Sigmoid colon (tissue), 7 donors: ENCODE results near the gene CNGA2. TPM values are rescaled to one million over a fixed set of nuclear protein-coding genes. Genes with fewer than 3 reads are reported as not detected.

Experiments used
- DNase-seq: peaks from one replicate; pipeline ENCODE4 v3.0.0-alpha.2; 2019
- H3K27ac ChIP-seq, 4 donors: fragments of 200-600 bp; sonication (generic); one replicate each; pipeline ENCODE4 v1.5.1; 2016 to 2019; ENCODE audit warnings: mild to moderate bottlenecking in 1 of 4
- H3K27me3 ChIP-seq, 3 donors: fragments of 200-600 bp; sonication (generic); one replicate each; pipeline ENCODE4 v1.5.1; 2019; ENCODE audit warnings: mild to moderate bottlenecking in 1 of 3
- H3K36me3 ChIP-seq, 4 donors: fragments of 200-600 bp; sonication (generic); one replicate each; pipeline ENCODE4 v1.5.1; 2016 to 2019
- H3K4me1 ChIP-seq, 4 donors: fragments of 200-600 bp; sonication (generic); one replicate each; pipeline ENCODE4 v1.5.1; 2017 to 2019
- H3K4me3 ChIP-seq, 4 donors: fragments of 200-600 bp; sonication (generic); one replicate each; pipeline ENCODE4 v1.5.1; 2017 to 2019; ENCODE audit warnings: mild to moderate bottlenecking in 2 of 4, moderate library complexity in 1 of 4
- H3K9me3 ChIP-seq, 4 donors: fragments of 200-600 bp in 3 of 4; sonication (generic) in 3 of 4; one replicate each; pipeline versions ENCODE4 v1.5.1 to v1.6.1; 2013 to 2019
- CTCF ChIP-seq, 4 experiments: fragments of 450-650 bp in 3 of 4; fragments of 200-600 bp in 1 of 4; IDR thresholded peaks; one replicate each; pipeline ENCODE4 v1.5.1; 2016 to 2019; ENCODE audit warnings: antibody characterized with exemption in 4 of 4, mild to moderate bottlenecking in 3 of 4, moderate library complexity in 2 of 4
- EP300 ChIP-seq, 4 donors: sonication (generic); formaldehyde crosslinking; IDR thresholded peaks; one replicate each; pipeline ENCODE4 v1.6.1; 2017; ENCODE audit warnings: antibody characterized with exemption in 4 of 4
- POLR2A ChIP-seq, 2 donors: fragments of 450-650 bp; IDR thresholded peaks; one replicate each; pipeline ENCODE4 v1.6.1; 2016; ENCODE audit warnings: antibody characterized with exemption in 2 of 2, mild to moderate bottlenecking in 2 of 2, moderate library complexity in 2 of 2
- POLR2AphosphoS5 ChIP-seq, 4 donors: sonication (generic); formaldehyde crosslinking; IDR thresholded peaks; one replicate each; pipeline ENCODE4 v1.6.1; 2017; ENCODE audit warnings: antibody characterized with exemption in 4 of 4
- WGBS, 2 donors: extraction: QIAGEN DNeasy Blood & Tissue Kit; methylation state at CpG; one replicate each; pipeline ENCODE4 v1.1.7; 2013; 5-methylcytosine and 5-hydroxymethylcytosine counted together
- intact Hi-C: fragments of 100-400 bp; cut with DNase I; formaldehyde crosslinking; loops from one replicate; pipeline ENCODE4 v1.15.1; 2023
- polyA plus RNA-seq, 3 donors: library from polyadenylated mRNA; stranded (reverse); fragments of 200-250 nt; gene quantifications; one replicate each; pipeline ENCODE4 v1.2.3, GENCODE V29; 2013
- total RNA-seq, 4 donors: library from RNA; depleted of rRNA; stranded (reverse); fragments of >200 nt; gene quantifications; one replicate each; pipeline ENCODE4 v1.1.0, GENCODE V29; 2016
- donor health status: healthy with polysubstance abuse.
- donor health status: Bipolar disorder and iron deficiency.
- donor health status: healthy.

The CNGA2 gene
- total and polyA plus RNA-seq, 7 donors, result under 0.01 TPM; not detected in 6

GRCh38 chrX:151753313-151754046 lies 18.9 kb downstream of the CNGA2 start:
- TF ChIP-seq EP300 (IDR thresholded peaks at IDR 0.05), result no peak
- TF ChIP-seq POLR2A (IDR thresholded peaks at IDR 0.05), result no peak
- TF ChIP-seq POLR2AphosphoS5 (IDR thresholded peaks at IDR 0.05), result no peak
- peak; percentile 14 to 67 (median 54) for TF ChIP-seq CTCF (IDR thresholded peaks at IDR 0.05)
- H3K27ac ChIP-seq, result no peak overlapping the region
- peaks cover 0 to 3% (median 0%) of the 10 kb centered on the region in 3 donors for H3K27me3 ChIP-seq
- 11 to 17% methylated on average over 22 of the region's 22 CpGs for WGBS, 2 donors
- peak; percentile 70 for DNase-seq
- H3K4me1 ChIP-seq, result no peaks in the 10 kb centered on the region
- intact Hi-C loops, result no loop called here
- no peaks in the 10 kb centered on the region for H3K36me3 ChIP-seq
- no peaks in the 10 kb centered on the region for H3K9me3 ChIP-seq
- H3K4me3 ChIP-seq, result no peak overlapping the region

GRCh38 chrX:151754047-151754429 lies 19.5 kb downstream of the CNGA2 start:
- no peak overlapping the region for H3K27ac ChIP-seq
- H3K36me3 ChIP-seq, result no peaks in the 10 kb centered on the region
- intact Hi-C loops, result no loop called here
- WGBS, 2 donors, result 68 to 72% methylated on average over 6 of the region's 6 CpGs
- H3K4me1 ChIP-seq, result no peaks in the 10 kb centered on the region
- DNase-seq, result no peak
- no peak overlapping the region for H3K4me3 ChIP-seq
- TF ChIP-seq CTCF (IDR thresholded peaks at IDR 0.05) (no peak), EP300 (IDR thresholded peaks at IDR 0.05) (no peak), POLR2A (IDR thresholded peaks at IDR 0.05) (no peak), POLR2AphosphoS5 (IDR thresholded peaks at IDR 0.05) (no peak)
- H3K9me3 ChIP-seq, result no peaks in the 10 kb centered on the region
- peaks cover 0 to 3% (median 0%) of the 10 kb centered on the region in 3 donors for H3K27me3 ChIP-seq

GRCh38 chrX:151754641-151755215 lies 20.2 kb downstream of the CNGA2 start:
- Histone ChIP-seq H3K27me3 (no peaks in the 10 kb centered on the region), H3K36me3 (no peaks in the 10 kb centered on the region), H3K9me3 (no peaks in the 10 kb centered on the region), H3K27ac (no peak overlapping the region), H3K4me1 (no peaks in the 10 kb centered on the region), H3K4me3 (no peak overlapping the region)
- TF ChIP-seq POLR2A (IDR thresholded peaks at IDR 0.05) (no peak), CTCF (IDR thresholded peaks at IDR 0.05) (no peak), EP300 (IDR thresholded peaks at IDR 0.05) (no peak), POLR2AphosphoS5 (IDR thresholded peaks at IDR 0.05) (no peak)
- no peak for DNase-seq
- intact Hi-C loops, result no loop called here
- WGBS, 2 donors, result 65 to 77% methylated on average over 11 of the region's 11 CpGs

- Histone ChIP-seq H3K27ac (no peak overlapping the region), H3K36me3 (no peaks in the 10 kb centered on the region), H3K4me1 (no peaks in the 10 kb centered on the region), H3K27me3 (no peaks in the 10 kb centered on the region), H3K9me3 (no peaks in the 10 kb centered on the region), H3K4me3 (no peak overlapping the region)
- no peak for TF ChIP-seq CTCF (IDR thresholded peaks at IDR 0.05)
- TF ChIP-seq POLR2AphosphoS5 (IDR thresholded peaks at IDR 0.05), result no peak
- no peak for TF ChIP-seq EP300 (IDR thresholded peaks at IDR 0.05)
- TF ChIP-seq POLR2A (IDR thresholded peaks at IDR 0.05), result no peak
- DNase-seq, result no peak
- intact Hi-C loops, result no loop called here
- WGBS, 2 donors, result 88 to 91% methylated on average over 11 of the region's 11 CpGs
Observed at GRCh38 chrX:151759041-151759708, 24.6 kb downstream of the CNGA2 start.
